Measurements from ENCODE around the gene DUSP8.

The DUSP8 gene

DNA sequence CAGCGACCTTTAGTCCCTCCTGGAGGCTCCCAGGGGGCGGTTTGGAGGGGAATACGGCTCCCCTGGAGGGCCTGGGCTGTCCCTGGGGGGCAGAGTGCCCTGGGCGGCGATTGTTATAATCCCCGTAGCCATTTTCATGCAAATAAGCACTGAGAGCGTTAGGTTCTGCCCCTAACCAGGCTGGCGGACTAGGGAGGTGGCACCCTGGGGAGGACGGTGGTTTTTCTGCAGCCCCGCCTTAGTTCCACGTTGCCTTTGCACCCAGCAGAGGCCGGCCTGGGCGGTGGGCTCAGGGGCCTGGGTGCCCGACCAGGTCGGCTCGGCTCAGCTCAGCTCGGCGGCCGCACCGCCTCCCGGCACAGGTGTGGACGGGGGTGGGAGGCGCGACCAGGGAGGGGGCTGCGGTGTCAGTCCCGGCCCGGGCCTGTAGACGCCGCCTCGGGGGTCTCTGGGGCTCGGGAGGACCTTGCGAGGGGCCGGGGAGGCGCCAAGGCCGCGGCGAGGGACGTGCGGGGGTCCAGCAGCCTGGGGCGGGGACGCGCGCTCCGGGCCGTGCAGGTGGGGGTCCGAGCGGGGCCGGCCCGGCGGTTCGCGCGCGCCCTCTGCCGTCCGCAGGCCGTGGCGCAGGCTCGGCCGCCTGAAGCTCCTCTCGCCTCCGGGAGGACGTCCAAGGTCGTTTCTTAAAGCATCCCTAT, 2.3 kb upstream of the DUSP8 start (continued):
- TF ChIP-seq, protein P1, sequence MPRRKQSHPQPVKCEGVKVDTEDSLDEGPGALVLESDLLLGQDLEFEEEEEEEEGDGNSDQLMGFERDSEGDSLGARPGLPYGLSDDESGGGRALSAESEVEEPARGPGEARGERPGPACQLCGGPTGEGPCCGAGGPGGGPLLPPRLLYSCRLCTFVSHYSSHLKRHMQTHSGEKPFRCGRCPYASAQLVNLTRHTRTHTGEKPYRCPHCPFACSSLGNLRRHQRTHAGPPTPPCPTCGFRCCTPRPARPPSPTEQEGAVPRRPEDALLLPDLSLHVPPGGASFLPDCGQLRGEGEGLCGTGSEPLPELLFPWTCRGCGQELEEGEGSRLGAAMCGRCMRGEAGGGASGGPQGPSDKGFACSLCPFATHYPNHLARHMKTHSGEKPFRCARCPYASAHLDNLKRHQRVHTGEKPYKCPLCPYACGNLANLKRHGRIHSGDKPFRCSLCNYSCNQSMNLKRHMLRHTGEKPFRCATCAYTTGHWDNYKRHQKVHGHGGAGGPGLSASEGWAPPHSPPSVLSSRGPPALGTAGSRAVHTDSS (tag by site-specific recombination; IDR thresholded peaks at IDR 0.05): no peak
- TF ChIP-seq ZBTB8A (tag by site-specific recombination; IDR thresholded peaks at IDR 0.05) (0 out of 2 replicates have a peak, but pooled peaks have one; percentile 6), ZNF48 (tag by site-specific recombination; IDR thresholded peaks at IDR 0.05) (no peak), ZNF266 (tag by site-specific recombination; IDR thresholded peaks at IDR 0.05; ENCODE audit: low read depth) (no peak), ZNF792 (tag by site-specific recombination; IDR thresholded peaks at IDR 0.05) (no peak), SP2 (tag by site-specific recombination; IDR thresholded peaks at IDR 0.05) (peak; percentile 25), ZNF768 (tag by site-specific recombination; IDR thresholded peaks at IDR 0.05) (no peak), ZNF404 (tag by site-specific recombination; IDR thresholded peaks at IDR 0.05) (no peak), ZNF146 (tag by site-specific recombination; IDR thresholded peaks at IDR 0.05) (no peak), WT1 (tag by site-specific recombination; IDR thresholded peaks at IDR 0.05) (peak; percentile 20; the same call in 1 of the 2 replicates), SETDB1 (IDR thresholded peaks at IDR 0.05; ENCODE audit: insufficient read length, low read length) (no peak), ZNF571 (tag by site-specific recombination; IDR thresholded peaks at IDR 0.05) (no peak), GLI4 (tag by site-specific recombination; IDR thresholded peaks at IDR 0.05) (no peak), ZNF19 (tag by site-specific recombination; IDR thresholded peaks at IDR 0.05; ENCODE audit: low read depth) (no peak), ZNF560 (tag by site-specific recombination; IDR thresholded peaks at IDR 0.05; ENCODE audit: borderline replicate concordance) (no peak), ZNF610 (tag by site-specific recombination; IDR thresholded peaks at IDR 0.05; ENCODE audit: borderline replicate concordance) (no peak), PATZ1 (tag by site-specific recombination; IDR thresholded peaks at IDR 0.05) (no peak), ZNF747 (tag by site-specific recombination; IDR thresholded peaks at IDR 0.05) (no peak)
- TF ChIP-seq, protein P2, sequence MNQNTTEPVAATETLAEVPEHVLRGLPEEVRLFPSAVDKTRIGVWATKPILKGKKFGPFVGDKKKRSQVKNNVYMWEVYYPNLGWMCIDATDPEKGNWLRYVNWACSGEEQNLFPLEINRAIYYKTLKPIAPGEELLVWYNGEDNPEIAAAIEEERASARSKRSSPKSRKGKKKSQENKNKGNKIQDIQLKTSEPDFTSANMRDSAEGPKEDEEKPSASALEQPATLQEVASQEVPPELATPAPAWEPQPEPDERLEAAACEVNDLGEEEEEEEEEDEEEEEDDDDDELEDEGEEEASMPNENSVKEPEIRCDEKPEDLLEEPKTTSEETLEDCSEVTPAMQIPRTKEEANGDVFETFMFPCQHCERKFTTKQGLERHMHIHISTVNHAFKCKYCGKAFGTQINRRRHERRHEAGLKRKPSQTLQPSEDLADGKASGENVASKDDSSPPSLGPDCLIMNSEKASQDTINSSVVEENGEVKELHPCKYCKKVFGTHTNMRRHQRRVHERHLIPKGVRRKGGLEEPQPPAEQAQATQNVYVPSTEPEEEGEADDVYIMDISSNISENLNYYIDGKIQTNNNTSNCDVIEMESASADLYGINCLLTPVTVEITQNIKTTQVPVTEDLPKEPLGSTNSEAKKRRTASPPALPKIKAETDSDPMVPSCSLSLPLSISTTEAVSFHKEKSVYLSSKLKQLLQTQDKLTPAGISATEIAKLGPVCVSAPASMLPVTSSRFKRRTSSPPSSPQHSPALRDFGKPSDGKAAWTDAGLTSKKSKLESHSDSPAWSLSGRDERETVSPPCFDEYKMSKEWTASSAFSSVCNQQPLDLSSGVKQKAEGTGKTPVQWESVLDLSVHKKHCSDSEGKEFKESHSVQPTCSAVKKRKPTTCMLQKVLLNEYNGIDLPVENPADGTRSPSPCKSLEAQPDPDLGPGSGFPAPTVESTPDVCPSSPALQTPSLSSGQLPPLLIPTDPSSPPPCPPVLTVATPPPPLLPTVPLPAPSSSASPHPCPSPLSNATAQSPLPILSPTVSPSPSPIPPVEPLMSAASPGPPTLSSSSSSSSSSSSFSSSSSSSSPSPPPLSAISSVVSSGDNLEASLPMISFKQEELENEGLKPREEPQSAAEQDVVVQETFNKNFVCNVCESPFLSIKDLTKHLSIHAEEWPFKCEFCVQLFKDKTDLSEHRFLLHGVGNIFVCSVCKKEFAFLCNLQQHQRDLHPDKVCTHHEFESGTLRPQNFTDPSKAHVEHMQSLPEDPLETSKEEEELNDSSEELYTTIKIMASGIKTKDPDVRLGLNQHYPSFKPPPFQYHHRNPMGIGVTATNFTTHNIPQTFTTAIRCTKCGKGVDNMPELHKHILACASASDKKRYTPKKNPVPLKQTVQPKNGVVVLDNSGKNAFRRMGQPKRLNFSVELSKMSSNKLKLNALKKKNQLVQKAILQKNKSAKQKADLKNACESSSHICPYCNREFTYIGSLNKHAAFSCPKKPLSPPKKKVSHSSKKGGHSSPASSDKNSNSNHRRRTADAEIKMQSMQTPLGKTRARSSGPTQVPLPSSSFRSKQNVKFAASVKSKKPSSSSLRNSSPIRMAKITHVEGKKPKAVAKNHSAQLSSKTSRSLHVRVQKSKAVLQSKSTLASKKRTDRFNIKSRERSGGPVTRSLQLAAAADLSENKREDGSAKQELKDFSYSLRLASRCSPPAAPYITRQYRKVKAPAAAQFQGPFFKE (tag by site-specific recombination; IDR thresholded peaks at IDR 0.05; ENCODE audit: borderline replicate concordance): no peak
- TF ChIP-seq, protein P3, sequence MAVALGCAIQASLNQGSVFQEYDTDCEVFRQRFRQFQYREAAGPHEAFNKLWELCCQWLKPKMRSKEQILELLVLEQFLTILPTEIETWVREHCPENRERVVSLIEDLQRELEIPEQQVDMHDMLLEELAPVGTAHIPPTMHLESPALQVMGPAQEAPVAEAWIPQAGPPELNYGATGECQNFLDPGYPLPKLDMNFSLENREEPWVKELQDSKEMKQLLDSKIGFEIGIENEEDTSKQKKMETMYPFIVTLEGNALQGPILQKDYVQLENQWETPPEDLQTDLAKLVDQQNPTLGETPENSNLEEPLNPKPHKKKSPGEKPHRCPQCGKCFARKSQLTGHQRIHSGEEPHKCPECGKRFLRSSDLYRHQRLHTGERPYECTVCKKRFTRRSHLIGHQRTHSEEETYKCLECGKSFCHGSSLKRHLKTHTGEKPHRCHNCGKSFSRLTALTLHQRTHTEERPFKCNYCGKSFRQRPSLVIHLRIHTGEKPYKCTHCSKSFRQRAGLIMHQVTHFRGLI (tag by site-specific recombination; IDR thresholded peaks at IDR 0.05): no peak
- TF ChIP-seq, protein P4, sequence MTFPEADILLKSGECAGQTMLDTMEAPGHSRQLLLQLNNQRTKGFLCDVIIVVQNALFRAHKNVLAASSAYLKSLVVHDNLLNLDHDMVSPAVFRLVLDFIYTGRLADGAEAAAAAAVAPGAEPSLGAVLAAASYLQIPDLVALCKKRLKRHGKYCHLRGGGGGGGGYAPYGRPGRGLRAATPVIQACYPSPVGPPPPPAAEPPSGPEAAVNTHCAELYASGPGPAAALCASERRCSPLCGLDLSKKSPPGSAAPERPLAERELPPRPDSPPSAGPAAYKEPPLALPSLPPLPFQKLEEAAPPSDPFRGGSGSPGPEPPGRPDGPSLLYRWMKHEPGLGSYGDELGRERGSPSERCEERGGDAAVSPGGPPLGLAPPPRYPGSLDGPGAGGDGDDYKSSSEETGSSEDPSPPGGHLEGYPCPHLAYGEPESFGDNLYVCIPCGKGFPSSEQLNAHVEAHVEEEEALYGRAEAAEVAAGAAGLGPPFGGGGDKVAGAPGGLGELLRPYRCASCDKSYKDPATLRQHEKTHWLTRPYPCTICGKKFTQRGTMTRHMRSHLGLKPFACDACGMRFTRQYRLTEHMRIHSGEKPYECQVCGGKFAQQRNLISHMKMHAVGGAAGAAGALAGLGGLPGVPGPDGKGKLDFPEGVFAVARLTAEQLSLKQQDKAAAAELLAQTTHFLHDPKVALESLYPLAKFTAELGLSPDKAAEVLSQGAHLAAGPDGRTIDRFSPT (tag by site-specific recombination; IDR thresholded peaks at IDR 0.05): peak; percentile 83
- TF ChIP-seq, protein P5, sequence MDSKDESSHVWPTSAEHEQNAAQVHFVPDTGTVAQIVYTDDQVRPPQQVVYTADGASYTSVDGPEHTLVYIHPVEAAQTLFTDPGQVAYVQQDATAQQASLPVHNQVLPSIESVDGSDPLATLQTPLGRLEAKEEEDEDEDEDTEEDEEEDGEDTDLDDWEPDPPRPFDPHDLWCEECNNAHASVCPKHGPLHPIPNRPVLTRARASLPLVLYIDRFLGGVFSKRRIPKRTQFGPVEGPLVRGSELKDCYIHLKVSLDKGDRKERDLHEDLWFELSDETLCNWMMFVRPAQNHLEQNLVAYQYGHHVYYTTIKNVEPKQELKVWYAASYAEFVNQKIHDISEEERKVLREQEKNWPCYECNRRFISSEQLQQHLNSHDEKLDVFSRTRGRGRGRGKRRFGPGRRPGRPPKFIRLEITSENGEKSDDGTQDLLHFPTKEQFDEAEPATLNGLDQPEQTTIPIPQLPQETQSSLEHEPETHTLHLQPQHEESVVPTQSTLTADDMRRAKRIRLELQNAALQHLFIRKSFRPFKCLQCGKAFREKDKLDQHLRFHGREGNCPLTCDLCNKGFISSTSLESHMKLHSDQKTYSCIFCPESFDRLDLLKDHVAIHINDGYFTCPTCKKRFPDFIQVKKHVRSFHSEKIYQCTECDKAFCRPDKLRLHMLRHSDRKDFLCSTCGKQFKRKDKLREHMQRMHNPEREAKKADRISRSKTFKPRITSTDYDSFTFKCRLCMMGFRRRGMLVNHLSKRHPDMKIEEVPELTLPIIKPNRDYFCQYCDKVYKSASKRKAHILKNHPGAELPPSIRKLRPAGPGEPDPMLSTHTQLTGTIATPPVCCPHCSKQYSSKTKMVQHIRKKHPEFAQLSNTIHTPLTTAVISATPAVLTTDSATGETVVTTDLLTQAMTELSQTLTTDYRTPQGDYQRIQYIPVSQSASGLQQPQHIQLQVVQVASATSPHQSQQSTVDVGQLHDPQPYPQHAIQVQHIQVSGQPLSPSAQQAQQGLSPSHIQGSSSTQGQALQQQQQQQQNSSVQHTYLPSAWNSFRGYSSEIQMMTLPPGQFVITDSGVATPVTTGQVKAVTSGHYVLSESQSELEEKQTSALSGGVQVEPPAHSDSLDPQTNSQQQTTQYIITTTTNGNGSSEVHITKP (tag by site-specific recombination; IDR thresholded peaks at IDR 0.05): no peak
